H1 (cell line): ENCODE results near the gene ADSS2.

ENCODE experiments used
- BRCA1 ChIP-seq: IDR thresholded peaks from 2 replicates; pipeline ENCODE4 v1.6.1; 2012; ENCODE audit warnings: low read depth, low read length, improper control_type of control experiment
- CTCF ChIP-seq, 3 experiments: IDR thresholded peaks; 1 replicate in 2 of 3; 2 replicates in 1 of 3; pipeline versions ENCODE4 v1.5.1 to v1.6.1; 2011; ENCODE audit warnings: low read length in 3 of 3, mild to moderate bottlenecking in 3 of 3, inconsistent platforms in 2 of 3, low read depth in 1 of 3, moderate library complexity in 1 of 3; ENCODE audit not compliant: insufficient read depth in 1 of 3; ENCODE audit errors: control extremely low read depth in 1 of 3
- EZH2 ChIP-seq: fragments of 200-600 bp; sonication (generic); IDR thresholded peaks from 2 replicates; pipeline ENCODE4 v1.7.1; 2012; ENCODE audit warnings: low read depth, mild to moderate bottlenecking, moderate library complexity, low read length, inconsistent platforms; ENCODE audit not compliant: severe bottlenecking
- POLR2A ChIP-seq, 2 experiments: IDR thresholded peaks; 1 replicate in 1 of 2; 2 replicates in 1 of 2; pipeline ENCODE4 v1.6.1; 2011; ENCODE audit warnings: low read depth in 2 of 2, low read length in 2 of 2, mild to moderate bottlenecking in 2 of 2; ENCODE audit errors: control extremely low read depth in 1 of 2
- RFX5 ChIP-seq: IDR thresholded peaks from 2 replicates; pipeline ENCODE4 v1.6.1; 2011; ENCODE audit warnings: low read depth, low read length, improper control_type of control experiment, borderline replicate concordance
- RXRA ChIP-seq: IDR thresholded peaks from 2 replicates; pipeline ENCODE4 v1.6.1; 2011; ENCODE audit warnings: low read depth, mild to moderate bottlenecking, low read length, moderate library complexity; ENCODE audit not compliant: insufficient read depth
- SIRT6 ChIP-seq: IDR thresholded peaks from one replicate; pipeline ENCODE4 v1.7.1; 2012; ENCODE audit warnings: low read length, inconsistent platforms
- ZNF274 ChIP-seq: IDR thresholded peaks from 2 replicates; pipeline ENCODE4 v1.7.0; 2012; ENCODE audit warnings: low read length, borderline replicate concordance; ENCODE audit errors: extremely low read depth

GRCh38 chr1:244371242-244372141, 80.2 kb downstream of the ADSS2 start:
- TF ChIP-seq ZNF274 (no peak), POLR2A (IDR thresholded peaks at IDR 0.05; ENCODE audit: control extremely low read depth in 1 of 2, low read depth in 2 of 2, low read length in 2 of 2) (no peak), RXRA (no peak), RFX5 (no peak), CTCF (IDR thresholded peaks at IDR 0.05; ENCODE audit: control extremely low read depth in 1 of 3, insufficient read depth in 1 of 3, low read depth in 1 of 3, low read length in 3 of 3) (no peak), EZH2 (no peak), BRCA1 (no peak), SIRT6 (no peak)
